Peyer's patch (tissue), 4 donors: Measurements from ENCODE around the gene NDUFB5.

Experiments
- POLR2A ChIP-seq, 2 donors: fragments of 450-650 bp; IDR thresholded peaks; one replicate each; pipeline ENCODE4 v1.5.1; 2017; ENCODE audit warnings: antibody characterized with exemption in 2 of 2, mild to moderate bottlenecking in 2 of 2, moderate library complexity in 2 of 2
- TF ChIP-seq, protein P1 (sequence below), 6 experiments: fragments of 450-650 bp in 4 of 6; fragments of 200-600 bp in 2 of 6; sonication (generic) in 1 of 6; IDR thresholded peaks; one replicate each; pipeline ENCODE4 v1.5.1; 2017 to 2019; ENCODE audit warnings: antibody characterized with exemption in 6 of 6, mild to moderate bottlenecking in 3 of 6, moderate library complexity in 1 of 6

- no peak for TF ChIP-seq POLR2A (IDR thresholded peaks at IDR 0.05)
- TF ChIP-seq, protein P1, sequence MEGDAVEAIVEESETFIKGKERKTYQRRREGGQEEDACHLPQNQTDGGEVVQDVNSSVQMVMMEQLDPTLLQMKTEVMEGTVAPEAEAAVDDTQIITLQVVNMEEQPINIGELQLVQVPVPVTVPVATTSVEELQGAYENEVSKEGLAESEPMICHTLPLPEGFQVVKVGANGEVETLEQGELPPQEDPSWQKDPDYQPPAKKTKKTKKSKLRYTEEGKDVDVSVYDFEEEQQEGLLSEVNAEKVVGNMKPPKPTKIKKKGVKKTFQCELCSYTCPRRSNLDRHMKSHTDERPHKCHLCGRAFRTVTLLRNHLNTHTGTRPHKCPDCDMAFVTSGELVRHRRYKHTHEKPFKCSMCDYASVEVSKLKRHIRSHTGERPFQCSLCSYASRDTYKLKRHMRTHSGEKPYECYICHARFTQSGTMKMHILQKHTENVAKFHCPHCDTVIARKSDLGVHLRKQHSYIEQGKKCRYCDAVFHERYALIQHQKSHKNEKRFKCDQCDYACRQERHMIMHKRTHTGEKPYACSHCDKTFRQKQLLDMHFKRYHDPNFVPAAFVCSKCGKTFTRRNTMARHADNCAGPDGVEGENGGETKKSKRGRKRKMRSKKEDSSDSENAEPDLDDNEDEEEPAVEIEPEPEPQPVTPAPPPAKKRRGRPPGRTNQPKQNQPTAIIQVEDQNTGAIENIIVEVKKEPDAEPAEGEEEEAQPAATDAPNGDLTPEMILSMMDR (IDR thresholded peaks at IDR 0.05) = no peak
Observed at GRCh38 chr3:179590669-179591068, 13.9 kb upstream of the NDUFB5 start.
